Gastrocnemius medialis (tissue), 4 donors: Measurements from ENCODE around the gene HDAC4. TPM values are rescaled to one million over a fixed set of nuclear protein-coding genes. Genes with fewer than 3 reads are reported as not detected.

Source experiments
- ATAC-seq, 2 donors: fragments of 150-250 bp; one replicate each; pipeline ENCODE4 v1.9.1; 2016
- DNase-seq, 2 donors: peaks; one replicate each; pipeline ENCODE4 v3.0.0-alpha.2; 2019
- H3K27ac ChIP-seq, 4 donors: fragments of 200-600 bp; sonication (generic); 1 replicate in 1 of 4; 2 replicates in 3 of 4; pipeline ENCODE4 v1.5.1; 2016 to 2018; ENCODE audit warnings: mild to moderate bottlenecking in 2 of 4, moderate library complexity in 1 of 4
- H3K27me3 ChIP-seq, 3 donors: fragments of 200-600 bp; sonication (generic) in 2 of 3; 1 replicate in 1 of 3; 2 replicates in 2 of 3; pipeline versions ENCODE4 v1.5.1 to v1.6.0; 2016 to 2019; ENCODE audit warnings: mild to moderate bottlenecking in 1 of 3, moderate library complexity in 1 of 3
- H3K36me3 ChIP-seq, 2 donors: fragments of 200-600 bp; sonication (generic) in 1 of 2; one replicate each; pipeline ENCODE4 v1.5.1; 2017 to 2018
- H3K4me1 ChIP-seq, 2 donors: fragments of 200-600 bp; sonication (generic) in 1 of 2; one replicate each; pipeline ENCODE4 v1.5.1; 2016 to 2017; ENCODE audit warnings: mild to moderate bottlenecking in 2 of 2
- H3K4me3 ChIP-seq, 4 donors: fragments of 200-600 bp; sonication (generic) in 3 of 4; 1 replicate in 1 of 4; 2 replicates in 3 of 4; pipeline ENCODE4 v1.5.1; 2016 to 2019; ENCODE audit warnings: mild to moderate bottlenecking in 2 of 4
- H3K9me3 ChIP-seq, 3 donors: fragments of 200-600 bp; sonication (generic) in 2 of 3; 1 replicate in 1 of 3; 2 replicates in 2 of 3; pipeline ENCODE4 v1.5.1; 2016 to 2019
- POLR2A ChIP-seq, 2 donors: fragments of 450-650 bp; IDR thresholded peaks; one replicate each; pipeline ENCODE4 v1.6.1; 2017; ENCODE audit warnings: antibody characterized with exemption in 2 of 2, mild to moderate bottlenecking in 2 of 2, moderate library complexity in 2 of 2
- in situ Hi-C, 4 donors: fragments of 200-750 bp; cut with MboI; loops; one replicate each; pipeline versions ENCODE4 v1.15.0 to v1.8.0; 2017; ENCODE audit warnings: low sequenced_read_pairs in 4 of 4
- intact Hi-C: fragments of 100-400 bp; cut with DNase I; formaldehyde crosslinking; loops from one replicate; pipeline ENCODE4 v1.15.1; 2023; ENCODE audit warnings: low total_unique reads
- total RNA-seq, 4 donors: library from RNA; depleted of rRNA; stranded (reverse); fragments of >200 nt; gene quantifications; one replicate each; pipeline versions ENCODE4 v1.1.0 to v1.2.3, GENCODE V29; 2016
- TF ChIP-seq, protein P1 (sequence below), 5 experiments: fragments of 450-650 bp in 3 of 5; fragments of 200-600 bp in 2 of 5; sonication (generic) in 2 of 5; IDR thresholded peaks in 4 of 5; conservative IDR thresholded peaks in 1 of 5; 1 replicate in 4 of 5; 2 replicates in 1 of 5; pipeline ENCODE4 v1.5.1; 2016 to 2019; ENCODE audit warnings: antibody characterized with exemption in 5 of 5, mild to moderate bottlenecking in 3 of 5, moderate library complexity in 3 of 5

The HDAC4 gene
- total RNA-seq, 4 donors from 2014 or later, result 23.6 to 257 (median 119) TPM

DNA sequence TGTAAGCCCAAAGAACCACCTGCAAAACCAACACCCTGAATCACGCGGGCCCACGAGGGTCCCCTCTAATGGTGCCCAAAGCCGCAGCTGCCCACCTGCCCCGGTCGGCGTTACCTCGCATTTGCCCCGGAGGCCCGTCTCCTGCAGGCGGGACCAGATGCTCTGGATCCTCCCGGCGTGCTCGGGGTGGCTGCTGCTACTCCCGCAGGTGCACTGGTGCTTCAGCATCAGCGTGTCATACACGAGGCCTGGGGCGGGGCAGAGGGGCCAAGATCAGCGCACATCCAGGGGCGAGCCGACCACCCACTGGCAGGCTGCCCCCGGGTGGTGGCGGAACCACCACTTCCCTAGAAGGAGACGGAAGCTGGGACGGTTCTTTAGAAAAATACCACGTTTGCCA lies 292.9 kb downstream of the HDAC4 start:
- Histone ChIP-seq H3K27ac (no peak overlapping the region), H3K36me3 (peaks cover 3 to 73% of the 10 kb centered on the region in 2 donors), H3K9me3 (no peaks in the 10 kb centered on the region), H3K4me1 (no peaks in the 10 kb centered on the region), H3K4me3 (no peak overlapping the region), H3K27me3 (no peaks in the 10 kb centered on the region)
- ATAC-seq, result no peak
- TF ChIP-seq POLR2A (IDR thresholded peaks at IDR 0.05), result no peak
- TF ChIP-seq, protein P1, sequence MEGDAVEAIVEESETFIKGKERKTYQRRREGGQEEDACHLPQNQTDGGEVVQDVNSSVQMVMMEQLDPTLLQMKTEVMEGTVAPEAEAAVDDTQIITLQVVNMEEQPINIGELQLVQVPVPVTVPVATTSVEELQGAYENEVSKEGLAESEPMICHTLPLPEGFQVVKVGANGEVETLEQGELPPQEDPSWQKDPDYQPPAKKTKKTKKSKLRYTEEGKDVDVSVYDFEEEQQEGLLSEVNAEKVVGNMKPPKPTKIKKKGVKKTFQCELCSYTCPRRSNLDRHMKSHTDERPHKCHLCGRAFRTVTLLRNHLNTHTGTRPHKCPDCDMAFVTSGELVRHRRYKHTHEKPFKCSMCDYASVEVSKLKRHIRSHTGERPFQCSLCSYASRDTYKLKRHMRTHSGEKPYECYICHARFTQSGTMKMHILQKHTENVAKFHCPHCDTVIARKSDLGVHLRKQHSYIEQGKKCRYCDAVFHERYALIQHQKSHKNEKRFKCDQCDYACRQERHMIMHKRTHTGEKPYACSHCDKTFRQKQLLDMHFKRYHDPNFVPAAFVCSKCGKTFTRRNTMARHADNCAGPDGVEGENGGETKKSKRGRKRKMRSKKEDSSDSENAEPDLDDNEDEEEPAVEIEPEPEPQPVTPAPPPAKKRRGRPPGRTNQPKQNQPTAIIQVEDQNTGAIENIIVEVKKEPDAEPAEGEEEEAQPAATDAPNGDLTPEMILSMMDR (IDR thresholded peaks at IDR 0.05 in 4 of 5, conservative IDR thresholded peaks at IDR 0.05 in 1 of 5), result no peak
- DNase-seq, result no peak
- in situ Hi-C loops (no loop called here), intact Hi-C loops (no loop called here)

GRCh38 chr2:239106966-239107365 lies 293.9 kb downstream of the HDAC4 start:
- Histone ChIP-seq H3K27ac (peak overlapping the region in 2 of 4 donors; percentile 35), H3K36me3 (peaks cover 3 to 76% of the 10 kb centered on the region in 2 donors), H3K9me3 (no peaks in the 10 kb centered on the region), H3K4me1 (no peaks in the 10 kb centered on the region), H3K4me3 (no peak overlapping the region), H3K27me3 (no peaks in the 10 kb centered on the region)
- intact Hi-C loops, result no loop called here
- no peak for DNase-seq
- TF ChIP-seq POLR2A (IDR thresholded peaks at IDR 0.05), result no peak
- TF ChIP-seq, protein P1 (IDR thresholded peaks at IDR 0.05 in 4 of 5, conservative IDR thresholded peaks at IDR 0.05 in 1 of 5), result no peak
- in situ Hi-C loops, result no loop called here
- no peak for ATAC-seq

- H3K36me3 ChIP-seq, result peaks cover 3 to 75% of the 10 kb centered on the region in 2 donors
- ATAC-seq (no peak), DNase-seq (no peak)
- H3K27ac ChIP-seq, result peak overlapping the region in 3 of 4 donors; percentile 16 to 35 (median 35)
- H3K4me1 ChIP-seq, result no peaks in the 10 kb centered on the region
- in situ Hi-C loops (no loop called here), intact Hi-C loops (no loop called here)
- no peaks in the 10 kb centered on the region for H3K27me3 ChIP-seq
- no peaks in the 10 kb centered on the region for H3K9me3 ChIP-seq
- no peak overlapping the region for H3K4me3 ChIP-seq
- TF ChIP-seq POLR2A (IDR thresholded peaks at IDR 0.05), result no peak
- TF ChIP-seq, protein P1 (IDR thresholded peaks at IDR 0.05 in 4 of 5, conservative IDR thresholded peaks at IDR 0.05 in 1 of 5), result peak in 4 of 5 experiments; percentile 15 to 38 (median 21)
These were observed 294.4 kb downstream of the HDAC4 start for GRCh38 chr2:239106314-239106908.

- no peaks in the 10 kb centered on the region for H3K9me3 ChIP-seq
- no peaks in the 10 kb centered on the region for H3K4me1 ChIP-seq
- ATAC-seq (no peak), DNase-seq (no peak)
- TF ChIP-seq, protein P1 (IDR thresholded peaks at IDR 0.05 in 4 of 5, conservative IDR thresholded peaks at IDR 0.05 in 1 of 5), result no peak
- TF ChIP-seq POLR2A (IDR thresholded peaks at IDR 0.05), result no peak
- in situ Hi-C loops (no loop called here), intact Hi-C loops (no loop called here)
- peaks cover 3 to 75% of the 10 kb centered on the region in 2 donors for H3K36me3 ChIP-seq
- no peak overlapping the region for H3K4me3 ChIP-seq
- no peak overlapping the region for H3K27ac ChIP-seq
- no peaks in the 10 kb centered on the region for H3K27me3 ChIP-seq
These were observed 295.6 kb downstream of the HDAC4 start for GRCh38 chr2:239105234-239105633.

GRCh38 chr2:239104800-239105199 lies 296.0 kb downstream of the HDAC4 start:
- intact Hi-C loops (no loop called here), in situ Hi-C loops (no loop called here)
- Histone ChIP-seq H3K4me1 (no peaks in the 10 kb centered on the region), H3K27ac (peak overlapping the region in 2 of 4 donors; percentile 31 to 60), H3K9me3 (no peaks in the 10 kb centered on the region), H3K4me3 (no peak overlapping the region), H3K27me3 (no peaks in the 10 kb centered on the region), H3K36me3 (peaks cover 3 to 75% of the 10 kb centered on the region in 2 donors)
- no peak for DNase-seq
- ATAC-seq, result no peak
- TF ChIP-seq POLR2A (IDR thresholded peaks at IDR 0.05), result no peak
- TF ChIP-seq, protein P1 (IDR thresholded peaks at IDR 0.05 in 4 of 5, conservative IDR thresholded peaks at IDR 0.05 in 1 of 5), result no peak
